A673 (cell line): ENCODE data around the gene MMP24OS. TPM values are rescaled to one million over a fixed set of nuclear protein-coding genes. Genes with fewer than 3 reads are reported as not detected.

ENCODE experiments used
- BruUV-seq: library from RNA; stranded (reverse); fragments of 400-500 nt; replicated peaks from 2 replicates; lab custom pipeline; 2021; lab: Mats Ljungman, UMichigan
- CTCF ChIA-PET: fragments of 300-600 bp; sonication (Branson Sonifier 250); formaldehyde crosslinking; loops from one replicate; lab custom pipeline; 2022; ENCODE audit warnings: antibody characterized with exemption; lab: Charles Lee
- POLR2A ChIA-PET: fragments of 300-600 bp; sonication (Branson Sonifier 250); formaldehyde crosslinking; loops from one replicate; lab custom pipeline; 2022; ENCODE audit warnings: antibody characterized with exemption; ENCODE audit not compliant: low non-redundant PET; lab: Charles Lee
- DNase-seq: peaks from one replicate; pipeline ENCODE4 v3.0.0-alpha.2; 2015; ENCODE audit warnings: low spot score
- H3K27ac ChIP-seq: fragments of 200-600 bp; sonication (generic); 2 replicates; pipeline ENCODE4 v1.5.1; 2016; ENCODE audit warnings: mixed run types, low read depth, mild to moderate bottlenecking, mixed read lengths, antibody characterized with exemption, low read length; ENCODE audit not compliant: poor library complexity, severe bottlenecking
- H3K27me3 ChIP-seq: fragments of 200-600 bp; sonication (generic); replicated peaks from 2 replicates; pipeline ENCODE4 v1.6.1; 2017; ENCODE audit warnings: mixed run types, low read depth, mild to moderate bottlenecking, mixed read lengths, antibody characterized with exemption, low read length; ENCODE audit not compliant: insufficient read depth, poor library complexity
- H3K36me3 ChIP-seq: fragments of 200-600 bp; sonication (generic); 2 replicates; pipeline ENCODE4 v1.6.1; 2016; ENCODE audit warnings: mixed run types, mild to moderate bottlenecking, mixed read lengths, antibody characterized with exemption, low read length; ENCODE audit not compliant: insufficient read depth, poor library complexity, severe bottlenecking
- H3K4me1 ChIP-seq: fragments of 200-600 bp; sonication (generic); 2 replicates; pipeline ENCODE4 v1.6.1; 2017; ENCODE audit warnings: mixed run types, mild to moderate bottlenecking, mixed read lengths, antibody characterized with exemption, low read length; ENCODE audit not compliant: insufficient read depth, poor library complexity, severe bottlenecking
- H3K4me3 ChIP-seq: fragments of 200-600 bp; sonication (generic); 2 replicates; pipeline ENCODE4 v1.5.1; 2016; ENCODE audit warnings: low read depth, mixed run types, mild to moderate bottlenecking, mixed read lengths, low read length; ENCODE audit not compliant: poor library complexity, severe bottlenecking
- H3K9me3 ChIP-seq: fragments of 200-600 bp; sonication (generic); 2 replicates; pipeline ENCODE4 v1.6.1; 2016; ENCODE audit warnings: mixed run types, low read depth, mild to moderate bottlenecking, mixed read lengths, antibody characterized with exemption, low read length; ENCODE audit not compliant: poor library complexity, severe bottlenecking
- EZH2 ChIP-seq: fragments of 200-600 bp; sonication (generic); IDR thresholded peaks from 2 replicates; pipeline ENCODE4 v1.6.1; 2017; ENCODE audit warnings: borderline replicate concordance, low read depth, mild to moderate bottlenecking, mixed read lengths, antibody characterized with exemption, low read length; ENCODE audit not compliant: poor library complexity, severe bottlenecking
- intact Hi-C: fragments of 100-400 bp; cut with micrococcal nuclease; formaldehyde crosslinking; loops from one replicate; pipeline ENCODE4 v1.10.0; 2022; ENCODE audit not compliant: unreplicated experiment
- total RNA-seq: library from RNA; stranded (reverse); gene quantifications from 2 replicates; pipeline ENCODE4 v1.2.3, GENCODE V29; 2021
- TF ChIP-seq, protein P1 (sequence below): fragments of 300-800, 200-600 bp; sonication (generic); conservative IDR thresholded peaks from 2 replicates; pipeline ENCODE4 v1.5.1; 2017; ENCODE audit warnings: low read depth, mild to moderate bottlenecking, antibody characterized with exemption, low read length, moderate library complexity, mixed read lengths

The MMP24OS gene
- total RNA-seq, 1 experiment from 2014 or later: 26.2 TPM

DNA sequence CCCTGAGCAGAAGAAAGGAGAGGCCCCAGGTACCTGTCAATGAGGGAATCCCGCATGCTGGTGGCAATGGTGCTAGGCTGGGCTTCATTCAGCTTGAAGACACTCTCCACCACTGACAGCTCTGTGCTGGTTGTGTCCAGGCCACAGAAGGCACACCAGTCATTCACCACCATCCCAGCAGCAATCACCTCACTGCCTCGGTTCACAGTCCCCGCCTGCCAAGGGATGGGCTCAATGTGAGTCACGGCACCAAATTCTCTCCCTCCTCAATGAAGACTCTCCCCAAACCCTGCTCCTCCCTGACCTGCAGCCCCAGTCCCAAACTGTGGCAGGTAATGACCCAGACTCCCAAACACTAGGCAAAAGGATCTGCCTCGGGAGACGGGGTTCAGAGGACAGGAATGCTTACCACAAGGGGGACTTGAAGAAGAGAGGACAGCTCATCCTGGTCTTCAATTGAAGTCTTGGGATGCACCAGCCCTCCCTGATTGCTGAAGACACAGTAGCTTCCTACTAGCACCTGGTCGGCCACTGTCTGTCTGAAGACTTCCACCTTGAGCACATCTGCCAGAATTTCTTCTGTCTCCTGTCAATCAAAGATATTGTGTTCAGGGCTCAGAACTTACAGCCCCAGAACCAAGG is 1.7 kb upstream of the MMP24OS start:
- Histone ChIP-seq H3K9me3 (no peaks in the 10 kb centered on the region), H3K4me1 (peaks cover 13% of the 10 kb centered on the region), H3K36me3 (peaks cover 36% of the 10 kb centered on the region), H3K27ac (no peak overlapping the region), H3K27me3 (no peaks in the 10 kb centered on the region), H3K4me3 (no peak overlapping the region)
- ChIA-PET POLR2A (interaction anchor here (0.6 kb wide), 1 partner anchor 912 kb away, joined by 7 read pairs; no protein-coding TSS in a partner anchor), CTCF (interaction anchor here (0.5 kb wide), 1 partner anchor 160 kb away, joined by 4 read pairs; no protein-coding TSS in a partner anchor)
- no peak for DNase-seq
- BruUV-seq: no TSS peak
- TF ChIP-seq EZH2: no peak
- TF ChIP-seq, protein P1, sequence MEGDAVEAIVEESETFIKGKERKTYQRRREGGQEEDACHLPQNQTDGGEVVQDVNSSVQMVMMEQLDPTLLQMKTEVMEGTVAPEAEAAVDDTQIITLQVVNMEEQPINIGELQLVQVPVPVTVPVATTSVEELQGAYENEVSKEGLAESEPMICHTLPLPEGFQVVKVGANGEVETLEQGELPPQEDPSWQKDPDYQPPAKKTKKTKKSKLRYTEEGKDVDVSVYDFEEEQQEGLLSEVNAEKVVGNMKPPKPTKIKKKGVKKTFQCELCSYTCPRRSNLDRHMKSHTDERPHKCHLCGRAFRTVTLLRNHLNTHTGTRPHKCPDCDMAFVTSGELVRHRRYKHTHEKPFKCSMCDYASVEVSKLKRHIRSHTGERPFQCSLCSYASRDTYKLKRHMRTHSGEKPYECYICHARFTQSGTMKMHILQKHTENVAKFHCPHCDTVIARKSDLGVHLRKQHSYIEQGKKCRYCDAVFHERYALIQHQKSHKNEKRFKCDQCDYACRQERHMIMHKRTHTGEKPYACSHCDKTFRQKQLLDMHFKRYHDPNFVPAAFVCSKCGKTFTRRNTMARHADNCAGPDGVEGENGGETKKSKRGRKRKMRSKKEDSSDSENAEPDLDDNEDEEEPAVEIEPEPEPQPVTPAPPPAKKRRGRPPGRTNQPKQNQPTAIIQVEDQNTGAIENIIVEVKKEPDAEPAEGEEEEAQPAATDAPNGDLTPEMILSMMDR: no peak
- intact Hi-C loops: no loop called here

DNA sequence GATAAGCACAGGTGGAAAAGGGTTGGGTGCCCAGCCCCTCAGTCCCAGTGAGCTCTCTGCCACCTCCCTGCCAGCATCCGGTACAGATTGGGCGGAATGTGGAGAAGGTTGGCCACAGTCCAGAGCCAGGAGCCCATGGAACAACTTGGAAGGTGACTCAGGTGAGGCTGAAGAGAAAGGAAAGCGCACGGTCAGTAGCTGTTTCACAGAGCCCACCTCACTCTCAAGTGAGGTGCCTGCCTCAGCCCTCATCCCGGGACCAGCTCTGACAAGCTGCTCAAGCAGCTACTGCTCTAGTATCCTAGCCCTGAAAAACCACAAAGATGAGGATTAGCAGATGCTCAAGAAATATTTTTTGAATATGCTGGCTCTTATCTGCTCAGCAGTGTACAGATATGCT is 1.1 kb upstream of the MMP24OS start:
- Histone ChIP-seq H3K36me3 (peaks cover 36% of the 10 kb centered on the region), H3K27ac (no peak overlapping the region), H3K4me3 (no peak overlapping the region), H3K4me1 (peaks cover 13% of the 10 kb centered on the region), H3K27me3 (no peaks in the 10 kb centered on the region), H3K9me3 (no peaks in the 10 kb centered on the region)
- intact Hi-C loops: no loop called here
- BruUV-seq: no TSS peak
- no peak for DNase-seq
- ChIA-PET CTCF (interaction anchor here (0.5 kb wide), 1 partner anchor 160 kb away, joined by 4 read pairs; no protein-coding TSS in a partner anchor), POLR2A (no interaction called here)
- no peak for TF ChIP-seq EZH2
- TF ChIP-seq, protein P1: no peak

DNA sequence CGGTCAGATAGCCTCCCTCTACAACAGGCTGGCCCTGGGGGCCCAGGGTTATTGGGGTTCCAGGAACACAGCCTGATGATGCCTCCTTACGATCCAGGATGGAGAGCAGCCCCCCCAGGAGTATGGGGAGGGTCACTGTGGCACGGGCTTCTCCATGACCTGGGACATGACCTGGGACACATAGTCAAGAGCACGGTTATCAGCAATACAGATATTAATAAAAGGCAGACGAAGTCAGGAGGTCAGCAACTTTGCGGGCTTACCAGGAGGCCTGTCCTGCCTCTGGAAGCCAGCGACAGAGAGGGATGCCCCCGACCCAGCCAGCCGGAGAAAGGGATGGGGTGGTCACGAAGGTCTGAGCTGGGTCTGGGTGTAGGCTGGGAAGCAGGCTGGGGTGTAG is 795 bp downstream of the MMP24OS start:
- no peaks in the 10 kb centered on the region for H3K9me3 ChIP-seq
- no peak for TF ChIP-seq EZH2
- TF ChIP-seq, protein P1: no peak
- no peaks in the 10 kb centered on the region for H3K27me3 ChIP-seq
- CTCF ChIA-PET: no interaction called here
- peaks cover 6% of the 10 kb centered on the region for H3K4me1 ChIP-seq
- H3K36me3 ChIP-seq: peaks cover 27% of the 10 kb centered on the region
- intact Hi-C loops: no loop called here
- POLR2A ChIA-PET: no interaction called here
- DNase-seq: no peak
- BruUV-seq: no TSS peak
- H3K27ac ChIP-seq: peak overlapping the region; percentile 87
- peak overlapping the region; percentile 75 for H3K4me3 ChIP-seq
